ENCODE measurements around the gene ZSCAN12. TPM values are rescaled to one million over a fixed set of nuclear protein-coding genes. Genes with fewer than 3 reads are reported as not detected.
A peak's percentile ranks its signal among the peaks of the same experiment; 100 is the strongest.

Gene ZSCAN12
- total RNA-seq, 4 donors from 2014 or later = 2.7 to 5.5 (median 4.4) TPM

DNA sequence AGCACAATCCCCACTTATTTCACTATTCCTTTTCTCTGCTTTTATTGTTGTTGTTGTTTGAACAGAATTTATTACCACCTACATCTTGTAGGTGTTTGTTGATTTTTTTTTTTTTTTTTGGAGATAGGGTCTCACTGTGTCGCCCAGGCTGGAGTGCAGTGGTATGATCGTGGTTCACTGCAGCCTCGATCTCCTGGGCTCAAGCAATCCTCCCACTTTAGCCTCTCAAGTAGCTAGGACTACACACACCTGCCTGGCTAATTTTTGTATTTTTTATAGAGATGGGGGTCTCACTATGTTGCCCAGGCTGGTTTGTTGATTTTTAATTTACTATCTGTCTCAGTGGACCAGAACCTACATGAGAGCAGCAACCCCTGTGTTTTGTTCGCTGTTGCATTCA, 3.6 kb downstream of the ZSCAN12 start:
- TF ChIP-seq, protein P1, sequence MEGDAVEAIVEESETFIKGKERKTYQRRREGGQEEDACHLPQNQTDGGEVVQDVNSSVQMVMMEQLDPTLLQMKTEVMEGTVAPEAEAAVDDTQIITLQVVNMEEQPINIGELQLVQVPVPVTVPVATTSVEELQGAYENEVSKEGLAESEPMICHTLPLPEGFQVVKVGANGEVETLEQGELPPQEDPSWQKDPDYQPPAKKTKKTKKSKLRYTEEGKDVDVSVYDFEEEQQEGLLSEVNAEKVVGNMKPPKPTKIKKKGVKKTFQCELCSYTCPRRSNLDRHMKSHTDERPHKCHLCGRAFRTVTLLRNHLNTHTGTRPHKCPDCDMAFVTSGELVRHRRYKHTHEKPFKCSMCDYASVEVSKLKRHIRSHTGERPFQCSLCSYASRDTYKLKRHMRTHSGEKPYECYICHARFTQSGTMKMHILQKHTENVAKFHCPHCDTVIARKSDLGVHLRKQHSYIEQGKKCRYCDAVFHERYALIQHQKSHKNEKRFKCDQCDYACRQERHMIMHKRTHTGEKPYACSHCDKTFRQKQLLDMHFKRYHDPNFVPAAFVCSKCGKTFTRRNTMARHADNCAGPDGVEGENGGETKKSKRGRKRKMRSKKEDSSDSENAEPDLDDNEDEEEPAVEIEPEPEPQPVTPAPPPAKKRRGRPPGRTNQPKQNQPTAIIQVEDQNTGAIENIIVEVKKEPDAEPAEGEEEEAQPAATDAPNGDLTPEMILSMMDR (IDR thresholded peaks at IDR 0.05) = no peak
- no peak for DNase-seq (ENCODE audit: low spot score)
- no peak for ATAC-seq (ENCODE audit: low FRiP score)

DNA sequence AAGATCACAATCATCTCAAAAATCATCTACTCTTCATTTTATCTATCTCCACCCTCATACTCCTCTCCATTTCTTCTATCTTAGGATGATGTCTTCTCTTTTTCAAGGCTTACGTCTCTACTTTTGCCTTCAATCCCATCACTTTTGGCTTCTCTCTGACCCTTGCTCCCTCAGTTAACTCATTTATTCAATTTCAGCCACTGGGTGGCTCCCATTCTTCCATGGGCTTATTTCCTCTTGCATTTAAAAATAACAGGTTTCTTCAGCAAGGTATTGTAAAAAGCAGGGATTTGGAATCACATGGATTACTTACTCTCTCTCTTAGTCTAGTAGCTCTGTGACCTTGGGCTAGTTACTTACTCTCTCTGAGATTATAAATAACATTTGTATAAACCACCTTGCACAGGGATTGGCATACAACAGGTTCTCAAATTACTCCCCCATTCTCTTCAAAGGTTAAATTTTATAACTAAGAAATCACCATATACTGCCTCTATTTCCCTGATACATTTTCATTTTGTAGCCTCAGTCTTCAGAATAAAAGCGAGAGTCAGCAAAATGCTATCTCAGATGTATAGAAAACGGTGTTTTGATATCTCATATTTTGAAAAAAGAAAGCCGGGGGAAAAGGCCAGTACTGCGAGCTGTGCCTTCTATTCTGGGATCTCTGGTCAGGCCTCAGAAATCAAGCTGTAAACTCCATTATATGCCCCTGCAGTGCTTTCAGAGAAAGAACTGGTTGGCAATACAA, 5.5 kb downstream of the ZSCAN12 start:
- ATAC-seq (ENCODE audit: low FRiP score) (no peak), DNase-seq (ENCODE audit: low spot score) (no peak)
- TF ChIP-seq, protein P1 (IDR thresholded peaks at IDR 0.05) = no peak

DNA sequence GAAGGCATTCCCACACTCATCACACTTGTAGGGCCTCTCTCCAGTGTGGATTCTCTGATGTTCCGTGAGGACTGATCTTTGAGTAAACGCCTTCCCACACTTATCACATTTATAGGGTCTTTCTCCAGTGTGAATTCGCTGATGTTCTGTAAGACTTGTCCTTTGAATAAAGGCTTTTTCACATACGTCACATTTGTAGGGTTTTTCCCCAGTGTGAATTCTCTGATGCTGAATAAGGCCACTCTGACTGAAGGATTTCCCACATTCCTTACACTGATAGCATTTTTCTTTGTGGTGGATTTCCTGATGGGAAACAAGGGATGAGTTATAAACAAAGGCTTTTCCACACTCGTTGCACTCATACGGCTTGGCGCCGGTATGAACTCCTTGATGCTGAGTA, 8.9 kb downstream of the ZSCAN12 start:
- ATAC-seq (ENCODE audit: low FRiP score) (no peak), DNase-seq (ENCODE audit: low spot score) (no peak)
- TF ChIP-seq, protein P1 (IDR thresholded peaks at IDR 0.05) = no peak

DNA sequence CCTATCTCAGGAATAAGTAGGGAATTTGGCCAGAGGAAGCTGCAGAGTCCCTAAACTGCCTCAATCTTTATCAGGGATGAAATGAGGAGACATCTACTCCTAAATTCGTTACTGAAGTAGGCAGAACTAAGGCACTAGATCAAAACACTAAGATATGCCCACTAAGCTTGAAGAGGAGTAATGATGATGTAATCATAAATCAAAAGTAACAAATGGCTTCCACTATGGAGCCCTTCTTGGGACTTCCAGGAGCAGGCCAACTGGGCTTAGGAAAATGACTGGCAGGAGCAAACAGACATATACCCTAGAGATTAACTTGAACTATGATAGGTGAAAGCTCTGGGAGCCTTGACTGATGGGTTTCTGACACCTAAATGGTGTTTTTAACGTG, 15.4 kb downstream of the ZSCAN12 start:
- TF ChIP-seq, protein P1 (IDR thresholded peaks at IDR 0.05) = no peak
- DNase-seq (ENCODE audit: low spot score) (no peak), ATAC-seq (ENCODE audit: low FRiP score) (no peak)

DNA sequence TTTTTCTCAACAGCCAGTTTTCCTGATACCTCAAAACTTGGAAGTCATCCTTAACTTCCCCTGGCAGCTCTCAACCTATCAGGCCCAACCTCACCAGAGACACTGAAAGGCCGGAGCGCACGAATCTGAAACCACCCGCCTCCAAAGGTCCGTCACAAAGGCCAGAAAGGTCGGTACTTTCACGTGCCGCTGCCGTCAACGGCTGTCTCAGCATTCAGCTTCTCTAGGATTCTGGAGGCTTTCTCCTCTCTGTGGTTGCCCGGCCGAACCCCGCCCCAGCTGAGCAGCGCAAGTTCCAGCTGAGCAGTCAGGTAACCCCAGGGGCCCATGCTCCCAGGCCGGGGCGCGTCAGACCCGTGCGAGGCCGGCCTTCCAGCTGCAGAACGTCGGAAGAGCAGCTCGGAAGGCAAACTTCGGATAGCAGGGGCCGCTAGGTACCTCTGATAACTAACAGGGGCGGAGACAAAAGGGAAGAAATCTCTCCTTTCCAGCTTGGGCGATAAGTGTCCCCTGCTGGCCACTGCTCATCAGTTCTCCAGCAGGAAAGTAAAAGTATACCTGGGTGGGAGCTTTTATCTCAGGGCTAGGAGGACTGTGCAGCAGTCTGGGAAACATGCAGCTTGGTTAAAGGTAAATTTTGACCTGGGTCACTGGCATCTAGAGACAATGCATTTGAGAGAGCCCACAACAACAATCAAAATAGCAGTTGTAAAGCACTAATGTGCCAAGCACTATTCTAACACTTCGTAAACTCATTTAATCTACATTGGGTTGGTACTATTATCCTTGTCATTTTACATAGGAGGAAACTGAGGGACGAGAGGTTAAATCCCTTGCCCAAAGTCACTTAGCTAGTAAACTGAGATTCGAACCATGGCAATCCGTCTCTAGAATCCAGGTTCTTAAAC, 16.1 kb downstream of the ZSCAN12 start:
- ATAC-seq (ENCODE audit: low FRiP score) (peak; percentile 99), DNase-seq (ENCODE audit: low spot score) (peak; percentile 61)
- TF ChIP-seq, protein P1 (IDR thresholded peaks at IDR 0.05) = no peak

DNA sequence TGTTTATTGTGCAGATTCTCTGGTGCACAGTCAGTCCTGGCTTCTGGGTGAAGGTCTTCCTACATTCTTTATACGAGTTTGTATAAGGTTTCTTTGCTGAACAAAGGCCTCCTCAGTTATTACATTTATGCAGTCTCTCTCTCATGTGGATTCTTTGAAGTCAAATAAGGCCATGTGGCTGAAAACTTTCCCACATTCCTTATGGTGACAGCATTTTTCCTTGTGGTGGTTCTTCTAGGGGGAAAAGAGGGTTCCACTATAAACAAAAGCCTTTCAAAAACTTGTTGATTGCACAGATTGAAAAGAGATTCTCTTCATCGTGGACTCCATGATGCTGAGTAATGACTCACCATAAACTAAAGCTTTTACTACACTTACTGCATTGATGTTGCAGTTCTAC, 19.2 kb downstream of the ZSCAN12 start:
- TF ChIP-seq, protein P1 (IDR thresholded peaks at IDR 0.05) = no peak
- DNase-seq (ENCODE audit: low spot score) = no peak
- no peak for ATAC-seq (ENCODE audit: low FRiP score)

Measured in omental fat pad (tissue), 4 donors.